Kidney epithelial cell (primary cell): Measurements from ENCODE around the gene SGIP1. TPM values are rescaled to one million over a fixed set of nuclear protein-coding genes. Genes with fewer than 3 reads are reported as not detected.

Source experiments
- DNase-seq: peaks from one replicate; pipeline ENCODE4 v3.0.0-alpha.2; 2010; ENCODE audit warnings: low read depth
- H3K27me3 ChIP-seq: 2 replicates; pipeline ENCODE4 v1.6.0; 2011; ENCODE audit warnings: low read length; ENCODE audit not compliant: control insufficient read depth, insufficient read depth
- H3K36me3 ChIP-seq: 2 replicates; pipeline ENCODE4 v1.5.1; 2011; ENCODE audit warnings: low read length; ENCODE audit not compliant: control insufficient read depth, insufficient read depth
- H3K4me3 ChIP-seq: 2 replicates; pipeline ENCODE4 v1.5.1; 2011; ENCODE audit warnings: low read depth, mild to moderate bottlenecking, control low read depth, low read length
- CTCF ChIP-seq: IDR thresholded peaks from 2 replicates; pipeline ENCODE4 v1.5.1; 2011; ENCODE audit warnings: mild to moderate bottlenecking, moderate library complexity, low read length, control low read depth, inconsistent platforms; ENCODE audit not compliant: insufficient read depth, poor library complexity, severe bottlenecking
- total RNA-seq: library from RNA; depleted of rRNA; stranded (reverse); fragments of >200 nt; gene quantifications from 2 replicates; pipeline ENCODE4 v1.2.3, GENCODE V29; 2015

Gene SGIP1
- total RNA-seq, 1 donor from 2014 or later, result 6.9 TPM

- H3K36me3 ChIP-seq, result no peaks in the 10 kb centered on the region
- H3K4me3 ChIP-seq, result peak overlapping the region; percentile 62
- TF ChIP-seq CTCF, result no peak
- H3K27me3 ChIP-seq, result no peaks in the 10 kb centered on the region
- DNase-seq, result peak; percentile 83
Observed at GRCh38 chr1:66532798-66533783, 862 bp upstream of the SGIP1 start.

GRCh38 chr1:66535061-66535460 lies 1.1 kb downstream of the SGIP1 start:
- H3K27me3 ChIP-seq, result no peaks in the 10 kb centered on the region
- H3K36me3 ChIP-seq, result no peaks in the 10 kb centered on the region
- no peak for DNase-seq
- no peak for TF ChIP-seq CTCF
- peak overlapping the region; percentile 62 for H3K4me3 ChIP-seq

GRCh38 chr1:66535853-66536252 lies 1.9 kb downstream of the SGIP1 start:
- TF ChIP-seq CTCF, result no peak
- H3K27me3 ChIP-seq, result no peaks in the 10 kb centered on the region
- H3K36me3 ChIP-seq, result no peaks in the 10 kb centered on the region
- peak overlapping the region; percentile 11 for H3K4me3 ChIP-seq
- DNase-seq, result no peak

GRCh38 chr1:66537718-66538117 lies 3.8 kb downstream of the SGIP1 start:
- Histone ChIP-seq H3K36me3 (no peaks in the 10 kb centered on the region), H3K27me3 (no peaks in the 10 kb centered on the region), H3K4me3 (no peak overlapping the region)
- no peak for TF ChIP-seq CTCF
- DNase-seq, result no peak

- no peak for DNase-seq
- H3K27me3 ChIP-seq, result no peaks in the 10 kb centered on the region
- H3K36me3 ChIP-seq, result no peaks in the 10 kb centered on the region
- TF ChIP-seq CTCF, result no peak
- no peak overlapping the region for H3K4me3 ChIP-seq
Observed at GRCh38 chr1:66539491-66539890, 5.5 kb downstream of the SGIP1 start.

GRCh38 chr1:66540434-66541032 lies 6.6 kb downstream of the SGIP1 start:
- no peak for TF ChIP-seq CTCF

More at GRCh38 chr1:66540434-66541032, 6.6 kb downstream of the SGIP1 start:
- Histone ChIP-seq H3K36me3 (no peaks in the 10 kb centered on the region), H3K27me3 (no peaks in the 10 kb centered on the region), H3K4me3 (no peak overlapping the region)
- DNase-seq, result no peak
